ENCODE data around the gene KDM2B.

The KDM2B gene

GRCh38 chr12:121512561-121512960 lies 68.3 kb downstream of the KDM2B start:
- TF ChIP-seq MAX (IDR thresholded peaks at IDR 0.05; ENCODE audit: low read depth, low read length) (no peak), CTCF (IDR thresholded peaks at IDR 0.05; ENCODE audit: low read depth, low read length) (no peak), MYC (IDR thresholded peaks at IDR 0.05; ENCODE audit: low read depth, low read length) (no peak), POLR2A (IDR thresholded peaks at IDR 0.05; ENCODE audit: extremely low read depth, insufficient read length) (no peak)
- DNase-seq (ENCODE audit: low read depth): no peak
- H3K4me3 ChIP-seq (ENCODE audit: low read depth, low read length): no peak overlapping the region

GRCh38 chr12:121511916-121512315 lies 68.9 kb downstream of the KDM2B start:
- TF ChIP-seq POLR2A (IDR thresholded peaks at IDR 0.05; ENCODE audit: extremely low read depth, insufficient read length) (no peak), CTCF (IDR thresholded peaks at IDR 0.05; ENCODE audit: low read depth, low read length) (no peak), MAX (IDR thresholded peaks at IDR 0.05; ENCODE audit: low read depth, low read length) (no peak), MYC (IDR thresholded peaks at IDR 0.05; ENCODE audit: low read depth, low read length) (no peak)
- no peak overlapping the region for H3K4me3 ChIP-seq (ENCODE audit: low read depth, low read length)

GRCh38 chr12:121509339-121509738 lies 71.5 kb downstream of the KDM2B start:
- DNase-seq (ENCODE audit: low read depth): no peak
- no peak overlapping the region for H3K4me3 ChIP-seq (ENCODE audit: low read depth, low read length)
- TF ChIP-seq CTCF (IDR thresholded peaks at IDR 0.05; ENCODE audit: low read depth, low read length) (no peak), MYC (IDR thresholded peaks at IDR 0.05; ENCODE audit: low read depth, low read length) (no peak), MAX (IDR thresholded peaks at IDR 0.05; ENCODE audit: low read depth, low read length) (no peak), POLR2A (IDR thresholded peaks at IDR 0.05; ENCODE audit: extremely low read depth, insufficient read length) (no peak)

More at GRCh38 chr12:121511916-121512315, 68.9 kb downstream of the KDM2B start:
- DNase-seq (ENCODE audit: low read depth): no peak

GRCh38 chr12:121508533-121508932 lies 72.3 kb downstream of the KDM2B start:
- TF ChIP-seq MYC (IDR thresholded peaks at IDR 0.05; ENCODE audit: low read depth, low read length) (no peak), CTCF (IDR thresholded peaks at IDR 0.05; ENCODE audit: low read depth, low read length) (no peak), POLR2A (IDR thresholded peaks at IDR 0.05; ENCODE audit: extremely low read depth, insufficient read length) (no peak)
- H3K4me3 ChIP-seq (ENCODE audit: low read depth, low read length): no peak overlapping the region
- no peak for DNase-seq (ENCODE audit: low read depth)

- no peak for DNase-seq (ENCODE audit: low read depth)
- TF ChIP-seq MAX (IDR thresholded peaks at IDR 0.05; ENCODE audit: low read depth, low read length): no peak
- no peak for TF ChIP-seq MYC (IDR thresholded peaks at IDR 0.05; ENCODE audit: low read depth, low read length)
- no peak for TF ChIP-seq CTCF (IDR thresholded peaks at IDR 0.05; ENCODE audit: low read depth, low read length)
- TF ChIP-seq POLR2A (IDR thresholded peaks at IDR 0.05; ENCODE audit: extremely low read depth, insufficient read length): no peak
- no peak overlapping the region for H3K4me3 ChIP-seq (ENCODE audit: low read depth, low read length)
These were observed 72.8 kb downstream of the KDM2B start for GRCh38 chr12:121507984-121508383.

- TF ChIP-seq POLR2A (IDR thresholded peaks at IDR 0.05; ENCODE audit: extremely low read depth, insufficient read length) (no peak), MAX (IDR thresholded peaks at IDR 0.05; ENCODE audit: low read depth, low read length) (no peak), MYC (IDR thresholded peaks at IDR 0.05; ENCODE audit: low read depth, low read length) (no peak), CTCF (IDR thresholded peaks at IDR 0.05; ENCODE audit: low read depth, low read length) (no peak)
- no peak for DNase-seq (ENCODE audit: low read depth)
- H3K4me3 ChIP-seq (ENCODE audit: low read depth, low read length): no peak overlapping the region
These were observed 73.6 kb downstream of the KDM2B start for GRCh38 chr12:121507245-121507644.

Measured in NB4 (cell line).